GM23248 (cell line): ENCODE measurements around the gene ZNF536.

ENCODE experiments used
- EZH2 ChIP-seq: fragments of 200-600 bp; sonication (generic); IDR thresholded peaks from 2 replicates; pipeline ENCODE4 v1.6.1; 2018; ENCODE audit warnings: antibody characterized with exemption, mild to moderate bottlenecking; ENCODE audit not compliant: insufficient read depth, poor library complexity, severe bottlenecking
- EZH2phosphoT487 ChIP-seq: fragments of 200-600 bp; sonication (generic); IDR thresholded peaks from 2 replicates; pipeline ENCODE4 v1.6.1; 2018; ENCODE audit warnings: antibody characterized with exemption, moderate library complexity, mild to moderate bottlenecking, low read depth; ENCODE audit not compliant: insufficient read depth

GRCh38 chr19:30441011-30441410, 68.8 kb downstream of the ZNF536 start:
- TF ChIP-seq EZH2 (no peak), EZH2phosphoT487 (no peak)
